SKM-1 (cell line): ENCODE results near the gene ABCA5.

Experiments used
- DNase-seq: peaks from one replicate; lab custom pipeline; 2025; ENCODE audit not compliant: unreplicated experiment; lab: John Stamatoyannopoulos, UW

ABCA5 gene

GRCh38 chr17:69269131-69269998 is 57.6 kb downstream of the ABCA5 start:
- no peak for DNase-seq

DNA sequence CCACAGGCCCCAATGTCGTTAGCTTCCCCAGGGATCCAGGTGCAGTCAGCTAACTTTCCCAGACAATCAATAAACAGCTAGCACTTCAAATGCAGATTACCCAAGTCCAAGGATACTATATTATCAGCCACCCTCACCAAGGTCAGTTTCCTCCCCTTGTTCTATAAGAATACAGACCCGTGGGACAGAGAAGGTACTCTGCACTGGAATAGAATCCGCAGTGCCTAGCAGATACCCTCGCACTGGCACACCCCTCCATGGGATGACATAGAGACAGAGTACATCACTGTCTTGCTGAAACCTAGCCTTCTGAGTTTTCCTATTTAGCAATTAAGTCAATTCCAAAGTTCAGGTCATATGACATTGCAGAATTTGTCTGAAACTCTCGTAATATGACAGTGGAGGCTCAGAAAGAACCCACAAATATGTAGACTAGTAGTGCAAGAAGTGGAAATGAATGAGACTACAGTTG is 58.4 kb downstream of the ABCA5 start:
- DNase-seq, result no peak

GRCh38 chr17:69267219-69267618 is 59.7 kb downstream of the ABCA5 start:
- no peak for DNase-seq

DNA sequence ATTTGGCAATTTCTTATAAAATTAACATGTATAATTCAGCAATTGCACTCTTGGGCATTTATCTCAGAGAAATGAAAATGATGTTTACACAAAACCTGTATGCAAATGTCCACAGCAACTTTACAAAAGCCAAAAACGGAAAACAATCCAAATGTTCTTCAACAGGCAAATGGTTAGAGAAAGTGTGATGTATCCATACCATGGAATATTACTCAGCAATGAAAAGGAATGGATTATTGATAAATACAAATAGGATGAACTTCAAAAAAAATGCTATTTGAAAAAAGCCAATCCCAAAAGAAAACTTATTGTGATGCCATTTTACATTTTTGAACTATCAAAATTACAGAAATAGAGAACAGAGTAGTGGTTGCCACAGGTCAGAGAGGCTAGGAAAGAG is 61.1 kb downstream of the ABCA5 start:
- no peak for DNase-seq

DNA sequence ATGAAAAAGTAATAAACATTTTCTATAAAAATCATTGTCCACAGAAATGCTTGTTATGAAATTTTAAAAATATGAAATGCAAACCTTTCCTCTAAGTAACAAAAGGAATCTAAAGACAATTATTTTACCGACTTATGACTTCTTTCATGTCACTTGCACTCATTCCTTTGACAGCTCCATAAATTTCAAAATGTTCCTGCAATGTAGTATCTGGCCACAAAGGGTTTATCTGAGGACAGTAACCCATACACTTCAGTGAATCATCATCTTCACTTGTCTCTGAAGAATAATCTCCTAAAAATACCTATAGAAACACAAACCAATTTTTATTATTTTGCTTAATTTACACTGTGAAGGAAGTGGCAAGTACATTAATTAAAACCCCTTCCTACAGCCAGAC is 72.7 kb downstream of the ABCA5 start:
- no peak for DNase-seq

DNA sequence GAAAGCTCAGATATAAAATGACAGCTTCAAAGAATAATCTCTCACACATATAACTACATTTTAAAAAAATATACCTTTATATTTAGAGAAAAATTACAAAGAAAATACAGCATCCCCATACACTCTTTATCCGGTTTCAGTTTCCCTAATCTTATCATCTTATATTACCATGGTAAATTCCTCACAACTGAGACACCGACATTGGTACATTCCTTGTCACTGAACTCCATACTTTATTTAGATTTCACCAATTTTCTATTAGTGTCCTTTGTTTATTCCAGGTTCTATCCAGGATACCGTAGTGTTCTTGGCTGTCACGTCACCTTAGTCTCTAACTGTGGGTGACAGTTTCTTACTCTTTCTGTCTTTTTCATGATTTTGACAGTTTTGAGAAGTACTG is 76.3 kb downstream of the ABCA5 start:
- DNase-seq, result no peak

- DNase-seq, result no peak
Measured at GRCh38 chr17:69246726-69247375, 80.1 kb downstream of the ABCA5 start.

- no peak for DNase-seq
Measured at GRCh38 chr17:69246202-69246601, 80.7 kb downstream of the ABCA5 start.

DNA sequence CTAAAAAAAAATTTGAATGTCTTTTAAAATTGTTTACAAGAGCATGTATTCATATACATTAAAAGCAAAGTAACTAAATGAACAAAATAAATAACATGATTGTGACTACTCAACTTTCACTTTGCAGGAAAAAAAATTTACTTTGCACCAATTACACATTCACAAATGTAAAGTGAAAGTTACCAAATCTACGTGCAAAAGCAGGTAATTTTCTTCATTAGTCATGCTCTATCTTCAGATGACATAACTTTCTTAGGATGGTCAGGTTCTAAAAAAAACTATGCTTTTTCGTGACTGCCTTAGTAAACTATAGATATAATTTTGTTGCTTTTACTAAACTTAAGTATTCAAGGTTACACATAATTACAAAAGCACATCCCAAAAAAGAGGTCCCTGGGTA is 81.3 kb downstream of the ABCA5 start:
- no peak for DNase-seq

DNA sequence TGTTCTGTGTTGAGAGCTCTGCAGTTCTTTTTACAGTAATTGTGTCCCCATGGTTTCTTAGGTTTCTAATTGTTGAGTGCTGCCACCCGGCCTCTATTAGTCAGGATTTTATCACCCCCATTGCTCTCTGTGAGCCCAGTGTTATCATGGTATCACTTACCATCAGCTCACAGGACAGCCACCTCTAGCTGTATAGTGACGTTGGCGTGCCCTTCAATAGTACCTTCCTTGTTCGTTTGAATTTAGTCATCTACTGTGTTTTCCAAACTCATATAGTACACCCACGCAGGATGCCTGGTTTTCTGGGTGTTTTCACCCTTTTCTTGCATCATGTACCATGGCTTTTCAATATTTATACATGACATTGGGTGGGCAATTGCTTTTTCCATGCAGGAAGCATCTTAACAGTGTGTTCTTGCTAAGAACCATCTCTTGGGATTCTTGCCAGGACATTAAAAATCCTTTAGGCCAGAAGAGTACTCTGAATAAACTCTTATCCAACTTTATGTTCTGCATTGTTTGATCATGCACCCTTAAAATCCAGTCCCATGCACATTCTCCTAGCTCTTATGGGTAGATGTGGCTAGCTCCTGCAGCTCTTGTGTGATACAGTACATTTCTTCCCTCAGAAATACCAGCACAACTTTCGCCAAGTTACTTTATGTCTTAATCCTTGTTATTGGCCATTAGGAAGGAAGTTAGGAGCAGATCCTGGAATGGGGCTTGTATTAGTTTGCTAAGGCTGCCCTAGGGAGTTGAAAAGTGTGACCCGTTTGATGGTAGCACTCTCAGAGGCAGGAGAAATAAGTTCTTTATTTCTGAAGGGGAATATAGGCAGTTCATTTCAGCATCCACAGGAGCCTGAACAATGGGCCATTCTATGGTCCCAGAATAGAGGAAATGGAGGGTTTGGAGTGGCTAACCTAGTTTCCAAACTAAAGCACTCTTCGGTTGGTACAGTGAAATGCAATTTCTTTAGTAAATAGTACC is 87.0 kb downstream of the ABCA5 start:
- no peak for DNase-seq

DNA sequence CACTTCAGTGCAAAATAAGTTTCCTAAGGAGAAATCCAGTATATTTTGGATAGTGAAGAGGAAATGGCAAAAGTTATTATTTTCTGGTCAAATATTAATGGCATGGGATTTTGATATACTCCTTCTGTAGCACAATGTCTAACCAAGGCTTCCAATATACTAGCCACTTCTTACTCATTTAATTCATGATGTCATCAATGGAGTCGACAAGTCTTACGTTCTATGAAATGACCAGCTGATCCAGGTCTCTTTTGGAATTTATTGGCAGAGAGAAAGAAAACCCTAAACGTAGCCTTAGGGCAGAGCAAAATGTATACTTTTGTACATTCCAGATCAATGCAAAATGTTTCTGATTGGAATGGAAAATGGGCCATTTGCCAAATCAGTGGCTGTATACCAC is 90.0 kb downstream of the ABCA5 start:
- no peak for DNase-seq

DNA sequence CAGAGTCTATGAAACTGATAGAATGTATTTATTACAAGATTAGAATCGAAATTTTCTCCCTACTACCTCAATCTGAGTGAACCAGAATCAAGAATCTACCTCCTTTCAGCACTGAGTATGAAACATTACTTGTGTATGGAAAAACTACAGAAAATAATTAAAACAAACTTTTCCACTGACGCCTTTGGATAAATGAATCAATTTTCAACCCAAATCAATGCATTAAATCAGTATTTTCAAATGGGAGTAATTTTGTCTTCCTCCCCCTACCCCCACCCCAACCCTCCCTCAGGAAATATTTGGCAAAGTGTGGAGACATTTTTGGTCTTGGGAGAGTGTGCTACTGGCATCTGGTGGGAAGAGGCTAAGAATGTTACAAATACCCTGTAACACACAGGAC is 90.5 kb downstream of the ABCA5 start:
- DNase-seq, result no peak

GRCh38 chr17:69235338-69236058 is 91.4 kb downstream of the ABCA5 start:
- peak; percentile 69 for DNase-seq

- no peak for DNase-seq
Measured at GRCh38 chr17:69232650-69233049, 94.3 kb downstream of the ABCA5 start.

GRCh38 chr17:69231521-69231920 is 95.4 kb downstream of the ABCA5 start:
- no peak for DNase-seq

- DNase-seq, result no peak
Measured at GRCh38 chr17:69230939-69231338, 96.0 kb downstream of the ABCA5 start.

DNA sequence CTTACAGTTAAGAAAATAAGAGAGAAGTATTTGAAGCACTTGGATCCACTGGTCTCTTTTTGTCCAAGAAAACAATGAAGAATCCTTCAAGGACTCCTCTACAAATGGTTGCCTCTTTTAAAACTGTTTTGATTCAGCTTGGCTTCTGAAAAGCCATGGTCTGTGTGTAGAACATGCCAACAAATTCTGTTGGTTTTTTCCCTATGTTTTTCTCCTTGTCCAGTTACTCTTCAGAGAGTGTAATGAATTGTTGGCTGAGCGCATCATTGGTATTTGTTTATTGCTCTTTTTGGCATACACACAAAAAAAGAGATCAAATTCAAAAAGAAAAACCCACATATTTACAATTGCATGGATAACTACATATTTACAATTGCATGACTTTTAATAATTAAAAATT is 98.4 kb downstream of the ABCA5 start, which contains the start of gene ABCA10:
TSS of gene ABCA10 (minus strand) at position 249 of the 400 bp plus-strand sequence. CDS start 3,466 bp downstream, outside the sequence.
- no peak for DNase-seq

- DNase-seq, result no peak
Measured at GRCh38 chr17:69228018-69228417, 98.9 kb downstream of the ABCA5 start.

- no peak for DNase-seq
Measured at GRCh38 chr17:69227541-69227940, 99.4 kb downstream of the ABCA5 start.

DNA sequence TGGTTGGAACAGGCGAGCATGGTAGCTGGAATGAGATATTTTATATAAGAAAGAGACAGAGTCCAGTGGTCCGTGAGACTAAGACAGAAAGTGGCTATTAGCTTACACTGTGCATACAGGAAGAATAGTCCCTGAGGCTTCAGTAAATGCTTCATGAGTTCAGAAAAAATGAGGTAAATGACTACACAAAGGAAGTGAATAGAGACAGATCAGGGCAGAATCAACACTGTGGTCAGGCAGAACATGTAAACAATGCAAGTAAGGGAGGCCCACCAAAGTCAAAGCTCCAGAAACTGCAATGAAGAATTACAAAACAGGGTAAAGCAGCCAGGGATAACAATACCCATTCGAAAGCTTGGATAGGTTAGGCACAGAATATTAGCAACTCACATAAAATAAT is 103.1 kb downstream of the ABCA5 start:
- no peak for DNase-seq
